Endodermal cell (in vitro differentiated cells): ENCODE results near the gene SINHCAF. TPM values are rescaled to one million over a fixed set of nuclear protein-coding genes. Genes with fewer than 3 reads are reported as not detected.

Source experiments
- DNase-seq: peaks from one replicate; pipeline ENCODE4 v3.0.0-alpha.2; 2017
- H3K27ac ChIP-seq: 2 replicates; pipeline ENCODE4 v1.5.1; 2013; ENCODE audit warnings: mild to moderate bottlenecking, low read depth, low read length, moderate library complexity
- H3K27me3 ChIP-seq: 2 replicates; pipeline ENCODE4 v1.6.1; 2013; ENCODE audit warnings: mild to moderate bottlenecking, low read length, moderate library complexity; ENCODE audit not compliant: insufficient read depth, control insufficient read depth, poor library complexity, severe bottlenecking
- H3K36me3 ChIP-seq: 2 replicates; pipeline ENCODE4 v1.7.0; 2013; ENCODE audit warnings: mild to moderate bottlenecking, low read length, moderate library complexity; ENCODE audit not compliant: control insufficient read depth, insufficient read depth
- H3K4me1 ChIP-seq: one replicate; pipeline ENCODE4 v1.7.0; 2013; ENCODE audit warnings: low read length; ENCODE audit not compliant: control insufficient read depth, insufficient read depth
- H3K4me3 ChIP-seq: 2 replicates; pipeline ENCODE4 v1.5.1; 2013; ENCODE audit warnings: mild to moderate bottlenecking, low read length, moderate library complexity
- H3K9ac ChIP-seq: 2 replicates; pipeline ENCODE4 v1.6.1; 2013; ENCODE audit warnings: mild to moderate bottlenecking, low read length, moderate library complexity; ENCODE audit not compliant: poor library complexity, severe bottlenecking; ENCODE audit errors: extremely low read depth
- H3K9me3 ChIP-seq: 2 replicates; pipeline ENCODE4 v1.6.1; 2013; ENCODE audit warnings: mild to moderate bottlenecking, low read length, moderate library complexity; ENCODE audit not compliant: control insufficient read depth
- H3K27ac Mint-ChIP-seq: 2 replicates; pipeline ENCODE4 v1.8.0; 2020; ENCODE audit warnings: mixed read lengths
- H3K27me3 Mint-ChIP-seq: 2 replicates; pipeline ENCODE4 v1.8.0; 2021; ENCODE audit warnings: mild to moderate bottlenecking, mixed read lengths; ENCODE audit not compliant: insufficient read depth
- H3K36me3 Mint-ChIP-seq: 2 replicates; pipeline ENCODE4 v1.8.0; 2020; ENCODE audit warnings: low read depth, mixed read lengths
- H3K4me1 Mint-ChIP-seq: 2 replicates; pipeline ENCODE4 v1.8.0; 2020; ENCODE audit warnings: mixed read lengths
- H3K4me3 Mint-ChIP-seq: 2 replicates; pipeline ENCODE4 v1.8.0; 2020; ENCODE audit warnings: mild to moderate bottlenecking, moderate library complexity, mixed read lengths
- H3K9me3 Mint-ChIP-seq: 2 replicates; pipeline ENCODE4 v1.8.0; 2020; ENCODE audit warnings: mild to moderate bottlenecking, mixed read lengths
- CTCF ChIP-seq: fragments of 200-600 bp; sonication (generic); conservative IDR thresholded peaks from 2 replicates; pipeline ENCODE4 v1.5.0; 2021; ENCODE audit warnings: antibody characterized with exemption, mild to moderate bottlenecking
- WGBS, 2 experiments: methylation state at CpG; one replicate each; pipeline versions ENCODE4 v1.1.5 to v1.1.7; 2013; ENCODE audit warnings: missing lambda C conversion rate in 2 of 2, mixed read lengths in 1 of 2; ENCODE audit not compliant: insufficient coverage in 1 of 2, insufficient read length in 1 of 2; 5-methylcytosine and 5-hydroxymethylcytosine counted together
- total RNA-seq, 2 donors: library from RNA; stranded (reverse); fragmentation: NEBNext Ultra II Directional in 1 of 2; extraction: Animal tissue kit (Norgen Biotek cat#: 25700) in 1 of 2; gene quantifications; 2 replicates in 1 of 2; 3 replicates in 1 of 2; pipeline ENCODE4 v1.2.1, GENCODE V29; 2021

SINHCAF gene
- total RNA-seq, 2 donors from 2014 or later, result 323 to 779 TPM

- H3K9me3 ChIP-seq, result no peaks in the 10 kb centered on the region
- WGBS, 2 experiments, result 72 to 92% methylated on average over 2 to 4 of the region's 4 CpGs
- Mint-ChIP-seq H3K9me3 (no peaks in the 10 kb centered on the region), H3K4me1 (peaks cover 23% of the 10 kb centered on the region), H3K36me3 (peaks cover 6% of the 10 kb centered on the region), H3K4me3 (no peak overlapping the region), H3K27ac (peak overlapping the region; percentile 32), H3K27me3 (no peaks in the 10 kb centered on the region)
- H3K36me3 ChIP-seq, result no peaks in the 10 kb centered on the region
- TF ChIP-seq CTCF, result no peak
- H3K4me3 ChIP-seq, result no peak overlapping the region
- no peaks in the 10 kb centered on the region for H3K27me3 ChIP-seq
- DNase-seq, result no peak
- H3K9ac ChIP-seq, result no peak overlapping the region
- H3K27ac ChIP-seq, result no peak overlapping the region
- H3K4me1 ChIP-seq, result no peaks in the 10 kb centered on the region
Measured at GRCh38 chr12:31355747-31356107, 29.8 kb upstream of the SINHCAF start.

GRCh38 chr12:31353750-31354708, 28.1 kb upstream of the SINHCAF start:
- H3K27me3 ChIP-seq, result no peaks in the 10 kb centered on the region
- peak overlapping the region; percentile 69 for H3K27ac Mint-ChIP-seq

GRCh38 chr12:31346267-31346666, 20.3 kb upstream of the SINHCAF start:
- H3K27me3 Mint-ChIP-seq, result no peaks in the 10 kb centered on the region
- H3K27ac Mint-ChIP-seq, result peak overlapping the region; percentile 41
- H3K4me3 ChIP-seq, result no peak overlapping the region
- no peaks in the 10 kb centered on the region for H3K27me3 ChIP-seq
- no peaks in the 10 kb centered on the region for H3K36me3 ChIP-seq
- H3K36me3 Mint-ChIP-seq, result peaks cover 4% of the 10 kb centered on the region
- TF ChIP-seq CTCF, result no peak
- H3K27ac ChIP-seq, result no peak overlapping the region
- H3K9ac ChIP-seq, result no peak overlapping the region
- WGBS, 2 experiments, result 93 to 97% methylated on average over 6 to 9 of the region's 9 CpGs
- H3K9me3 ChIP-seq, result no peaks in the 10 kb centered on the region
- no peak for DNase-seq
- H3K9me3 Mint-ChIP-seq, result peaks cover 4% of the 10 kb centered on the region
- no peaks in the 10 kb centered on the region for H3K4me1 ChIP-seq
- H3K4me3 Mint-ChIP-seq, result no peak overlapping the region
- peaks cover 33% of the 10 kb centered on the region for H3K4me1 Mint-ChIP-seq

More at GRCh38 chr12:31353750-31354708, 28.1 kb upstream of the SINHCAF start:
- Histone ChIP-seq H3K9me3 (no peaks in the 10 kb centered on the region), H3K36me3 (no peaks in the 10 kb centered on the region), H3K4me3 (no peak overlapping the region), H3K27ac (peak overlapping the region; percentile 93), H3K4me1 (no peaks in the 10 kb centered on the region), H3K9ac (no peak overlapping the region)
- no peak for DNase-seq
- no peak for TF ChIP-seq CTCF
- 71 to 77% methylated on average over 6 to 12 of the region's 12 CpGs for WGBS, 2 experiments
- H3K36me3 Mint-ChIP-seq, result no peaks in the 10 kb centered on the region
- no peaks in the 10 kb centered on the region for H3K27me3 Mint-ChIP-seq
- H3K4me3 Mint-ChIP-seq, result no peak overlapping the region
- H3K4me1 Mint-ChIP-seq, result peaks cover 21% of the 10 kb centered on the region
- no peaks in the 10 kb centered on the region for H3K9me3 Mint-ChIP-seq
